ENCODE results near the gene CHTF18. TPM values are rescaled to one million over a fixed set of nuclear protein-coding genes. Genes with fewer than 3 reads are reported as not detected.

CHTF18 gene
- total and polyA plus RNA-seq, 2 of the 4 experiments (the other 2 are of a cell fraction): 3.2 to 21.4 TPM

DNA sequence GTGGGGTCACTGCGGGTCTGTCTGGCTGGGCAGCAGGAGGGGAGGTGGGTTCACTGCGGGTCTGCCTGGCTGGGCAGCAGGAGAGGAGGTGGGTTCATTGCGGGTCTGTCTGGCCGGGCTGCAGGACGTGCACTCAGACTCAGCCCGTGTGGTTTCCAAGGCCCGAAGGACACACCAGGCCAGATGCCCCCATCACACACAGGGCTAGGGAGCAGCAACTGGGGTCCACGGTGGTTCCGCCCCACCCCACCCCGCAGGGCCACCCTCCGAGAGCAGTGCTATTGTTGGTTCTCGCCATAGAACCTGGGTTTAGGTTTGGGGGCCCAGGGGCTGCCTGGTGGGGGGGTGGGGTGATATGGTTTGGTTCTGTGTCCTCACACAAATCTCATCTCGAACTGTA lies 41.8 kb upstream of the CHTF18 start:
- Histone ChIP-seq H3K23ac (ENCODE audit: low read depth, low read length) (no peak overlapping the region), H3K27ac (ENCODE audit: insufficient read depth, low read length) (no peak overlapping the region), H3K79me1 (ENCODE audit: low read depth in 1 of 2, low read length in 2 of 2) (no peaks in the 10 kb centered on the region), H4K5ac (ENCODE audit: low read depth, low read length) (no peak overlapping the region), H3K4me3 (ENCODE audit: insufficient read depth, low read depth, low read length) (no peak overlapping the region), H4K20me1 (ENCODE audit: insufficient read depth, low read length) (no peaks in the 10 kb centered on the region), H3K56ac (ENCODE audit: extremely low read depth, insufficient read depth, low read length) (no peak overlapping the region), H4K91ac (ENCODE audit: insufficient read depth, low read depth, low read length) (no peak overlapping the region), H3K4me2 (ENCODE audit: low read depth, low read length) (no peak overlapping the region), H3K4me1 (ENCODE audit: control insufficient read depth, insufficient read depth, low read length) (no peaks in the 10 kb centered on the region), H3K9ac (ENCODE audit: low read depth, low read length) (no peak overlapping the region), H3K18ac (ENCODE audit: low read depth, low read length) (no peak overlapping the region), H2AK5ac (ENCODE audit: low read depth, low read length) (no peak overlapping the region), H3K36me3 (ENCODE audit: control insufficient read depth, insufficient read depth, low read length) (no peaks in the 10 kb centered on the region), H2BK120ac (ENCODE audit: low read depth, low read length) (no peak overlapping the region), H3K4ac (ENCODE audit: low read depth, low read length) (no peak overlapping the region), H3K9me1 (ENCODE audit: insufficient read depth, low read length) (no peaks in the 10 kb centered on the region), H2BK5ac (ENCODE audit: low read depth, low read length, poor library complexity, severe bottlenecking) (no peak overlapping the region), H2AK9ac (replicated peaks; ENCODE audit: low read depth, low read length, poor library complexity) (no peak overlapping the region), H3K14ac (replicated peaks; ENCODE audit: low read depth, low read length) (no peak overlapping the region), H2BK15ac (ENCODE audit: low read depth, low read length) (no peak overlapping the region), H3K27me3 (ENCODE audit: control insufficient read depth, insufficient read depth, low read length) (peaks cover 4% of the 10 kb centered on the region; the same call in 1 of the 2 replicates), H3K9me3 (ENCODE audit: control insufficient read depth, insufficient read depth, low read length) (no peaks in the 10 kb centered on the region), H4K8ac (ENCODE audit: low read depth in 2 of 2, low read length in 2 of 2) (no peak overlapping the region), H2AFZ (replicated peaks; ENCODE audit: low read length, poor library complexity) (no peak overlapping the region), H2BK20ac (ENCODE audit: low read depth, low read length) (no peak overlapping the region)
- 77% methylated on average over 5 of the region's 13 CpGs; no CpG with 5 or more reads in 1 of the 2 experiments for WGBS, 2 experiments (ENCODE audit: extremely low coverage in 2 of 2, insufficient read length in 1 of 2)
- BruUV-seq (replicated peaks): no TSS peak
- no peak for DNase-seq
- dilution Hi-C loops (cut with HindIII; ENCODE audit: low sequenced_read_pairs, unreplicated experiment) (no loop called here), in situ Hi-C loops (cut with MboI; ENCODE audit: low sequenced_read_pairs) (no loop called here), intact Hi-C loops (cut with micrococcal nuclease) (no loop called here)
- ChIA-PET CTCF (no interaction called here), POLR2A (ENCODE audit: unreplicated experiment) (no interaction called here)
- TF ChIP-seq RAD21 (IDR thresholded peaks at IDR 0.05; ENCODE audit: low read length) (no peak), SMC3 (IDR thresholded peaks at IDR 0.05; ENCODE audit: low read depth, low read length) (no peak), CEBPB (IDR thresholded peaks at IDR 0.05; ENCODE audit: low read depth, low read length) (no peak), RFX5 (IDR thresholded peaks at IDR 0.05; ENCODE audit: low read depth, low read length) (no peak), MAZ (IDR thresholded peaks at IDR 0.05; ENCODE audit: borderline replicate concordance, low read depth, low read length) (no peak), FOS (IDR thresholded peaks at IDR 0.05; ENCODE audit: low read depth, low read length) (no peak), MXI1 (IDR thresholded peaks at IDR 0.05; ENCODE audit: borderline replicate concordance, low read depth, low read length) (no peak), POLR2A (IDR thresholded peaks at IDR 0.05; ENCODE audit: low read depth, low read length) (no peak), NFE2L2 (IDR thresholded peaks at IDR 0.05; ENCODE audit: low read depth, low read length) (no peak)
- TF ChIP-seq, protein P1, sequence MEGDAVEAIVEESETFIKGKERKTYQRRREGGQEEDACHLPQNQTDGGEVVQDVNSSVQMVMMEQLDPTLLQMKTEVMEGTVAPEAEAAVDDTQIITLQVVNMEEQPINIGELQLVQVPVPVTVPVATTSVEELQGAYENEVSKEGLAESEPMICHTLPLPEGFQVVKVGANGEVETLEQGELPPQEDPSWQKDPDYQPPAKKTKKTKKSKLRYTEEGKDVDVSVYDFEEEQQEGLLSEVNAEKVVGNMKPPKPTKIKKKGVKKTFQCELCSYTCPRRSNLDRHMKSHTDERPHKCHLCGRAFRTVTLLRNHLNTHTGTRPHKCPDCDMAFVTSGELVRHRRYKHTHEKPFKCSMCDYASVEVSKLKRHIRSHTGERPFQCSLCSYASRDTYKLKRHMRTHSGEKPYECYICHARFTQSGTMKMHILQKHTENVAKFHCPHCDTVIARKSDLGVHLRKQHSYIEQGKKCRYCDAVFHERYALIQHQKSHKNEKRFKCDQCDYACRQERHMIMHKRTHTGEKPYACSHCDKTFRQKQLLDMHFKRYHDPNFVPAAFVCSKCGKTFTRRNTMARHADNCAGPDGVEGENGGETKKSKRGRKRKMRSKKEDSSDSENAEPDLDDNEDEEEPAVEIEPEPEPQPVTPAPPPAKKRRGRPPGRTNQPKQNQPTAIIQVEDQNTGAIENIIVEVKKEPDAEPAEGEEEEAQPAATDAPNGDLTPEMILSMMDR (conservative IDR thresholded peaks at IDR 0.05; ENCODE audit: low read depth, low read length): no peak
- TF ChIP-seq, protein P2, sequence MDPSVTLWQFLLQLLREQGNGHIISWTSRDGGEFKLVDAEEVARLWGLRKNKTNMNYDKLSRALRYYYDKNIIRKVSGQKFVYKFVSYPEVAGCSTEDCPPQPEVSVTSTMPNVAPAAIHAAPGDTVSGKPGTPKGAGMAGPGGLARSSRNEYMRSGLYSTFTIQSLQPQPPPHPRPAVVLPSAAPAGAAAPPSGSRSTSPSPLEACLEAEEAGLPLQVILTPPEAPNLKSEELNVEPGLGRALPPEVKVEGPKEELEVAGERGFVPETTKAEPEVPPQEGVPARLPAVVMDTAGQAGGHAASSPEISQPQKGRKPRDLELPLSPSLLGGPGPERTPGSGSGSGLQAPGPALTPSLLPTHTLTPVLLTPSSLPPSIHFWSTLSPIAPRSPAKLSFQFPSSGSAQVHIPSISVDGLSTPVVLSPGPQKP (IDR thresholded peaks at IDR 0.05; ENCODE audit: borderline replicate concordance, low read depth, low read length): no peak
- no peak for ATAC-seq (ENCODE audit: low read depth)
